ENCODE results near the gene SMIM35. TPM values are rescaled to one million over a fixed set of nuclear protein-coding genes. Genes with fewer than 3 reads are reported as not detected.

SMIM35 gene
- total and polyA plus RNA-seq, 4 donors, result 0.06 to 0.17 (median 0.11) TPM

GRCh38 chr11:118045191-118045590 lies 41.6 kb downstream of the SMIM35 start:
- Histone ChIP-seq H3K36me3 (ENCODE audit: control insufficient read depth in 4 of 4, insufficient read depth in 4 of 4, low read length in 4 of 4) (no peaks in the 10 kb centered on the region), H3K27ac (ENCODE audit: low read depth in 1 of 2, low read length in 1 of 2) (no peak overlapping the region), H3K9me3 (ENCODE audit: control insufficient read depth in 4 of 4, insufficient read depth in 3 of 4, low read length in 3 of 4) (no peaks in the 10 kb centered on the region), H3K9ac (ENCODE audit: insufficient read depth in 1 of 2, low read length in 2 of 2) (no peak overlapping the region), H3K4me3 (no peak overlapping the region), H3K27me3 (ENCODE audit: control insufficient read depth in 3 of 3, insufficient read depth in 3 of 3, low read length in 2 of 3) (peaks cover 0 to 2% (median 0%) of the 10 kb centered on the region in 3 donors), H3K4me1 (ENCODE audit: control insufficient read depth in 5 of 5, insufficient read depth in 5 of 5, low read length in 5 of 5) (peaks cover 0 to 4% (median 2%) of the 10 kb centered on the region in 5 donors)
- TF ChIP-seq CTCF (IDR thresholded peaks at IDR 0.05; ENCODE audit: control extremely low read depth, extremely low read depth), result no peak
- ATAC-seq (ENCODE audit: insufficient read depth, low FRiP score) (no peak), DNase-seq (no peak)
- 80 to 87% methylated on average over 2 of the region's 2 CpGs for WGBS, 2 donors

DNA sequence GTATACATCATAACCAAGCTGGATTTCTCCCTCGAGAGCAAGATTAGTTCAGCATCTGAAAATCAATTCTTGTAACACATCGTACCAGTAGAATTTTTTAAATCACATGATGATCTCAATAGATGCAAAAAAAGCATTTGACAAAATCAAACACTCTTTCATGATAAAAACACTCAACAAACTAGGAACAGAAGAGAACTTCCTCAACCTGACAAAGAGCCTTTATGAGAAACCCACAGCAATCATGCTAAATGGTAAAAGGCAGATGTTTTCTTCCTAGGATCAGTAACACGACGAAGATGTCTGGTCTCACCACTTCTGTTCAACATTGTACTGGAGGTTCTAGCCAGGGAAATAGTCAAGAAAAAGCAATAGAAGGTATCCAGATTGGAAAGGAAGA lies 44.0 kb downstream of the SMIM35 start:
- H3K9ac ChIP-seq (ENCODE audit: insufficient read depth in 1 of 2, low read length in 2 of 2), result no peak overlapping the region
- ATAC-seq (ENCODE audit: insufficient read depth, low FRiP score) (no peak), DNase-seq (no peak)
- H3K4me3 ChIP-seq, result no peak overlapping the region
- H3K9me3 ChIP-seq (ENCODE audit: control insufficient read depth in 4 of 4, insufficient read depth in 3 of 4, low read length in 3 of 4), result no peaks in the 10 kb centered on the region
- no peak overlapping the region for H3K27ac ChIP-seq (ENCODE audit: low read depth in 1 of 2, low read length in 1 of 2)
- 66 to 76% methylated on average over 4 of the region's 4 CpGs for whole genome bisulfite sequencing, 2 donors
- H3K36me3 ChIP-seq (ENCODE audit: control insufficient read depth in 4 of 4, insufficient read depth in 4 of 4, low read length in 4 of 4), result no peaks in the 10 kb centered on the region
- no peak for TF ChIP-seq CTCF (IDR thresholded peaks at IDR 0.05; ENCODE audit: control extremely low read depth, extremely low read depth)
- H3K4me1 ChIP-seq (ENCODE audit: control insufficient read depth in 5 of 5, insufficient read depth in 5 of 5, low read length in 5 of 5), result peaks cover 0 to 4% (median 2%) of the 10 kb centered on the region in 5 donors
- H3K27me3 ChIP-seq (ENCODE audit: control insufficient read depth in 3 of 3, insufficient read depth in 3 of 3, low read length in 2 of 3), result peaks cover 0 to 2% (median 0%) of the 10 kb centered on the region in 3 donors

- ATAC-seq (ENCODE audit: insufficient read depth, low FRiP score), result no peak
- no peak for DNase-seq
- Histone ChIP-seq H3K4me1 (ENCODE audit: control insufficient read depth in 5 of 5, insufficient read depth in 5 of 5, low read length in 5 of 5) (peaks cover 0 to 4% (median 0%) of the 10 kb centered on the region in 5 donors), H3K9me3 (ENCODE audit: control insufficient read depth in 4 of 4, insufficient read depth in 3 of 4, low read length in 3 of 4) (no peaks in the 10 kb centered on the region), H3K36me3 (ENCODE audit: control insufficient read depth in 4 of 4, insufficient read depth in 4 of 4, low read length in 4 of 4) (no peaks in the 10 kb centered on the region), H3K27ac (ENCODE audit: low read depth in 1 of 2, low read length in 1 of 2) (no peak overlapping the region), H3K4me3 (no peak overlapping the region), H3K9ac (ENCODE audit: insufficient read depth in 1 of 2, low read length in 2 of 2) (no peak overlapping the region), H3K27me3 (ENCODE audit: control insufficient read depth in 3 of 3, insufficient read depth in 3 of 3, low read length in 2 of 3) (peaks cover 0 to 2% (median 0%) of the 10 kb centered on the region in 3 donors)
- TF ChIP-seq CTCF (IDR thresholded peaks at IDR 0.05; ENCODE audit: control extremely low read depth, extremely low read depth), result no peak
- 74 to 78% methylated on average over 1 of the region's 1 CpG for WGBS, 2 donors
These were observed 44.6 kb downstream of the SMIM35 start for GRCh38 chr11:118042141-118042540.

DNA sequence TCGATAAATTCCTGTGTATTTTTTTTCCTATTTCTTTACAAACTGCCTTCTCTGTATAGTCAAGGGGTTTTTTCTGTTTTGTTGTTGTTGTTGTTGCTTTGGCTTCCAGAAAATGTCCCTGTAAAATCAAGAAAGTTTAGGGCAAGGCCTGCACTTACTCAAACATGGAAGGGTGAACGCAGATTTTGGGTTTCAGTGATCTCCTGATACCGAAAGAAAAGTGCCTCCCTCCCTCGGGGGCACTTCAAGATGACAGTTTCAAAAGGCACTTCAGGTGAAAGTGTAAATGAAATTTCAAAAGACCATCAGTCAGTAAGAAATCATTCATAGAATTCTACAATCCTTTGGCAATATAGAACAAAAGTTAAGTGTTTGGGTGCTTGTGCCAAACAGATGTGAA lies 53.3 kb downstream of the SMIM35 start:
- WGBS, 2 donors, result 77 to 84% methylated on average over 4 of the region's 4 CpGs
- H3K27ac ChIP-seq (ENCODE audit: low read depth in 1 of 2, low read length in 1 of 2), result no peak overlapping the region

More for the DNA sequence above, 53.3 kb downstream of the SMIM35 start:
- DNase-seq (no peak), ATAC-seq (ENCODE audit: insufficient read depth, low FRiP score) (no peak)
- Histone ChIP-seq H3K9ac (ENCODE audit: insufficient read depth in 1 of 2, low read length in 2 of 2) (no peak overlapping the region), H3K27me3 (ENCODE audit: control insufficient read depth in 3 of 3, insufficient read depth in 3 of 3, low read length in 2 of 3) (peaks cover 0 to 2% (median 0%) of the 10 kb centered on the region in 3 donors), H3K9me3 (ENCODE audit: control insufficient read depth in 4 of 4, insufficient read depth in 3 of 4, low read length in 3 of 4) (no peaks in the 10 kb centered on the region), H3K36me3 (ENCODE audit: control insufficient read depth in 4 of 4, insufficient read depth in 4 of 4, low read length in 4 of 4) (no peaks in the 10 kb centered on the region), H3K4me1 (ENCODE audit: control insufficient read depth in 5 of 5, insufficient read depth in 5 of 5, low read length in 5 of 5) (no peaks in the 10 kb centered on the region), H3K4me3 (no peak overlapping the region)
- no peak for TF ChIP-seq CTCF (IDR thresholded peaks at IDR 0.05; ENCODE audit: control extremely low read depth, extremely low read depth)

All from lung (tissue), 12 donors.